ENCODE results near the gene BRCA1.

BRCA1 gene

DNA sequence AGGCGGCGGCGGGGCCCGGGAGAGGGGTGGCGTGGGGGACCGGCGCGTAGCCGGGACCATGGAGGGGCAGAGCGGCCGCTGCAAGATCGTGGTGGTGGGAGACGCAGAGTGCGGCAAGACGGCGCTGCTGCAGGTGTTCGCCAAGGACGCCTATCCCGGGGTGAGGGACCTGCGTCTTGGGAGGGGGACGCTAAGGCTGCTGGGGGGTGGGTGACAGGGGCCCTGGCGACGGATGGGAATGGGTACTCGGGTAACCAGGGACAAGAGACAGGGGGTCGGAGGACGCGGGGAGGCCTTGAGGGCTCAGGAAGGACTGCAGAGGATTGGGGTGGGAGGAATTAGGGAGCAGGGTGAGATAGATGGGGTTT lies 99.9 kb downstream of the BRCA1 start:
- no peak for DNase-seq (ENCODE audit: low spot score)

DNA sequence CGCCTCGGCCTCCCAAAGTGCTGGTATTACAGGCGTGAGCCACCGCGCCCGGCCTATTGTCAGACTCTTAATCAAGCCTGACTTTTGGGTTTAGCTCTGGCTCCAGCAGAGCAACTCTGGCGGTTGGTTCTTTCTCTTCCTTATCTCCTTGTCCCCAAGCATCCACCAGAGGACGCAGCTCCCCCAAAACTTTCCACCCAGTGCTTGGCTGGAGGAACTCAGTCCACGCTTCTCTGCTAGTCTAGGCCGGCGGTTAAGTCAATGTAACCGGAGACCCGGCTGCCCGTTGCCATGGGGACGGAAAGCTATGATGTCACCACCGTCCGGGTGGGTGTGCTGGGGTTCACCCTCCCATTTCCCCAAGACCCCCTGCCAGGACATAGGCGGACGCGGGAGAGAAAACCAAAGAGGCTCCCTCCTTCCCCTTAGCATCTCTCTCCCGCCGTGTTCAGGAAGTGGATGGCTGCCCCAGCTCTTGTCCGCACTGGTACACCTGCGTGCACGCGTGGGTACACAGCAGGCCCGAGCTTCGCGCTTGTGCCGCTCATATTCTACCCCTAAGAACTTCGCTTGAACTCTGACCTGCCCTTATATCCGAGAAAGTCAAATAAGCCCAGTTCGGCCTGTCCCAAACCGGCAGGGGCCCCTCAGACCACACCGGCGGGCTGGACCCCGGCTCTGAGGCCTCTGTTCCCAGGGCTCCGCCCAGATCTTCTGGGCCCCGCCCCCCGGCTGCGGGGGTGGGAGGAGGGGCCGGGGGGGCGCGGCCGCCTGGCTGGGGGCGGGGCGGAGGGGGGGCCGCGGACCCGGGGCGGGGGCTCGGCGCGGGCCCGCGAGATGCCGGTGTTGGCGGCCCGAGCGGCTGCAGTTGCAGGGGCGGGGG lies 100.5 kb downstream of the BRCA1 start, which contains the start of gene RND2:
TSS of gene RND2 (plus strand) at position 825 of the 883 bp plus-strand sequence. CDS start 117 bp downstream, outside the sequence.
- peak; percentile 96 for DNase-seq (ENCODE audit: low spot score)

- DNase-seq (ENCODE audit: low spot score) = peak; percentile 71
These were observed 103.2 kb downstream of the BRCA1 start, which contains the start of gene VAT1 for GRCh38 chr17:43021741-43022512. Gene VAT1, minus strand, starts transcription at chr17:43022385. Its CDS starts 63 bp downstream, at chr17:43022322.

- no peak for DNase-seq (ENCODE audit: low spot score)
These were observed 104.1 kb downstream of the BRCA1 start for GRCh38 chr17:43020789-43021740.

DNA sequence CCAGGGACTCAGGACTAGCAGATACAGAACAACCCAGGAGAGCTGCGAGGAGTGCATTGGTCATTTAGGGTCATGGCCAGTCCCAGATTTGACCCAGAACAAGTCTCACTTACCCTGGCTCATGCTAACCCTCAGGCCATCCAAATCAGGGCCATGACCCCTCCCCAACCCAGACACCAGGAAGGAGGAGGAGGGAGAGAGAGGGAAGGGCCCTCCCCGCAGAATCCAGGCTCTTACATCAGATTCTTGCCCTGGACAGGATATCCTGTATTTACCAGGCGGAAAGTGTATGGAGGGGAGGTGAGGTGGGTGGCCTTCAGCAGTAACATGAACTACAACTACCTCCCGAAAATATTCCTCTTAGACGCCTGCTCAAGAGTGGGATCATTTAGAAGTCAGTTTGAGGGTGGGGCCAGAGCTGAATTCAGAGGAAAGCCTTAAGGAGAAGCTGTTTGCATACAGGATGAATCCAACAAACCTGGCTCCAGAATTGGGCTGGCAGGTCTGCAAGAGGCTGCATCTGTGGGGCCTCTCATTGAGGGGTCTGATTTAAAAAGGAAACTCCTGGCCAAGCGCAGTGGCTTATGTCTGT lies 105.0 kb downstream of the BRCA1 start:
- DNase-seq (ENCODE audit: low spot score) = no peak

DNA sequence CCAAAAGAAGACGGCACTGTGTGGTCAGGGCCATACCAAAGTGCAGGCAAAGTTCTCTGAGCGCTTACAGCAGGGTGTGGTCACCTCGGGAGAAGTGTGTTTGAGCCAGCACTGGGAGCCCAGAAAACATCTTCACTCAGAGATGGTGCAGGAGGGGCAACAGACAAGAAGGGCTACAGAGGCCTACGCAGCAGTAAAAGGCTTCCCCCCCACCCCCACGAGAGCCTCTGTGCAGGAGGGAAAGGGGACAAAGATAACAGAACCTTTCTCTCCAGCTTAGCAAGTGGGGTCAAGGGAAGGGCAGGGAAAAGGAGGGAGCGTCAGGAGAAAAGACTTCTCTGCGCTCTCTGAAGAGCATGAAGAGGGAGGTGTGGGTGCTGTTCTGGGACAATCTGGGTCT lies 105.7 kb downstream of the BRCA1 start:
- no peak for DNase-seq (ENCODE audit: low spot score)

DNA sequence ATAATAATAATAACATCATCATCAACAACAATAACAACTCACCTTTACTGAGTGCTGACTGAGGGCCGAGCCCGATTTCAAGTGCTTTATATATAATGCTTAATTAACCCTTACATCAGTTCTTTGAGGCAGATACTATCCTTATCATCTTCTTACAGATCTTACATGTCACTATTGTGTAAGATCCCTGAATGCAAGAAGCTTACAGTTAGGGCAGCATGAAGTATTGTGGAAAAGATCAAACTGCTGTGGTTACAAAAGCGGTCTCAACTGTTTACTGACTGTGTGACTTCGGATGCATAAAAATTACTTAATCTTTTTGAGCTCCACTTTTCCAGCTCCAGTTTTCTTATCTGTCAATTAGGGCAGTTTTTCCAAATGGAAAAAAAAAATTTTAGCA lies 106.2 kb downstream of the BRCA1 start:
- no peak for DNase-seq (ENCODE audit: low spot score)

DNA sequence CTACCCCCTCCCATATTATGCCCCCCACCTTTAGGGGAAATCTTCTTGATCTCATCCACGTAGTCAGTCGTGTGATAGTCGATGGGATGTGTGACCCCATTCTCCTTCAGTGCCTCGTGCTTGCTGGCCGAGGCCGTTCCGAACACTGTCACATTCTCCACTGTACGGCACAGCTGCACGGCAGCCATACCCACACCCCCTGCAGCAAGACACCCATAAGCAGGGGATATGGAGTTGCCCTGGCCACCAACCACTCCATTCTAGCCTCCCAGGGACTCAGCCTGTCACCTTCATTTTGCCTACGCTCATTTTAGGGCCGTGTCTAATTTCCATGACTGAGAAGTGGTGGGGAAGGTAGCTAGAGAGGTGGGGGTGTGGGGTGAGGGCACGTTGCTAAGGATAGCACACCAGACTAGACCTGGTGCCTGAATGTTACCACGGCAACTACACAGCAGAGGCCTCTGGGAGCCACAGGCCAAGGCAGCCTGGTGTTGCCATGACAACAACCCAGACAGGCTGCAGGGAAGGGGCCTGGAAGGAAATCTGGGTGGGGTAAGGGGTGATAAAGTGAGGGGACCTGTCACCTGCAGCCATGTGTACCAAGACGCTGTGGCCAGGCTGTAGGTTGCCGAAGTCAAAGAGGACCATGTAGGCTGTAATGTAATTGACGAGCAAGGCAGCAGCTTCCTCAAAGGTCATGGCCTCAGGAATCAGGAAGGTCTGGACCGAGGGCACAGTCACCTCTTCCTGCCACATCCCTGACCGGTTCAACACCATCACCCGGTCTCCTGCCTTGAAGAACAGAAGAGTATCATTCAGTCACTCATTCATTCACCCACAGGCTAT lies 106.9 kb downstream of the BRCA1 start:
- no peak for DNase-seq (ENCODE audit: low spot score)

DNA sequence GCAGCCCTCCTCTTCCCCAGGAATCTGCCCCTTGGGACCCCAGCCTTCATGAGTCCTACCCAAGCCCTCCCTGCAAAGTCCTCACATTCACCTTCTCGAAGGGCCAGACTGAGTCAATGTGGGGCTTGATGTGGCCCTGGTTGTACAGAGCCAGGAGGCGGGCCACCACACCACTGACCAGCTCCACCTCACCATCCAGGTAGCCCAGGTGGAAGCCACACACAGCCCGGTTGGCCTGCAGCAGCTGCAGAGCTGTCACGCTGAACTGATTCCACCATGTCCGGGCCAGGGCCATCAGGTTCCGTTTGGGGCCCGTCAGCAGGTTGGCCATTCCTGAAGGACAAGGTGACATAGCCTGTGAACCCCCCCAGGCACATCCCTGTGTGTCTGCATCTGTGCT lies 108.9 kb downstream of the BRCA1 start:
- DNase-seq (ENCODE audit: low spot score) = no peak

- no peak for DNase-seq (ENCODE audit: low spot score)
These were observed 109.6 kb downstream of the BRCA1 start for GRCh38 chr17:43015579-43015978.

DNA sequence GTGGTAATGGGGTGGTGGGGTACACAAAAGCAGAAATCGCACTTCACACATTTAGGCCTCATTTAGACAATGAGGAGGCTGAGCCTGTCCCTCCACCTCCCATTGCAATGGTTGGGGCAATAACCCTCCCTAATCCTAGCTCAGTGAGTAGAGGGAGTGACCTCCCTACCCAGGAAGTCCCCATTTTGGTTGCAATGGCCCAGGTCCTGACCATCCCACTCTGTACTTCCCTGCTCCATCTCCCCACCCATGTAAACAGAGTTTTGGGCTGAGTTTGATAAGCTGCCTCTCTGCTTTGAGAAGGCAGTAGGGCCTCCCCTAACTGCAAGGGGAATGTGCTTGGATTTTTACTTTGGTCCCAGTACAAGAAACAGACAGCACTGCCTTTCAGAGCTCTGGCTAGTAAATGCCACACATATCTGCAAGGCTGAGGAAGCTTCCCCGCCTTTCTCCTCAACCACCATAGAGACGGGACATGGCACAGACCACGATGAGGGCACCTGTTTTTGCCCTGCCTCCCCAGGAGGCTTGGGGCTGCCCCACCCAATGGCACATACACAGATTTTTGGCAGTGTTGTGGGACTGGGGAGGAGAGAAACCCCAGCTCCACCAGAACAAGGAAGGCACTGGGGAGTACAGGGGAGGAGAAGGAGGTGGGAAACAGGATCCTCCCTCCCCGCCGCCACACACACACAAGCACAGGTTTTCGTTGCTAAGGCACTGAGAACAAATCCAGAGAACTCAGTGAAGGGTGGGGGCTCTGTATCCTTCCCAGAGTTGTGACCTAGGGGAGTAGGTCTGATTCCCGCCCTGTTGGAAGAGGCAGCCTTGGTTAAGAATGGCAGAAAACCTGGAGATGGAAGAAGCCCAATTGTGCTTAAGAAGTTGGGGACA lies 110.3 kb downstream of the BRCA1 start:
- DNase-seq (ENCODE audit: low spot score) = no peak

GRCh38 chr17:43014020-43014648 lies 111.0 kb downstream of the BRCA1 start:
- no peak for DNase-seq (ENCODE audit: low spot score)

DNA sequence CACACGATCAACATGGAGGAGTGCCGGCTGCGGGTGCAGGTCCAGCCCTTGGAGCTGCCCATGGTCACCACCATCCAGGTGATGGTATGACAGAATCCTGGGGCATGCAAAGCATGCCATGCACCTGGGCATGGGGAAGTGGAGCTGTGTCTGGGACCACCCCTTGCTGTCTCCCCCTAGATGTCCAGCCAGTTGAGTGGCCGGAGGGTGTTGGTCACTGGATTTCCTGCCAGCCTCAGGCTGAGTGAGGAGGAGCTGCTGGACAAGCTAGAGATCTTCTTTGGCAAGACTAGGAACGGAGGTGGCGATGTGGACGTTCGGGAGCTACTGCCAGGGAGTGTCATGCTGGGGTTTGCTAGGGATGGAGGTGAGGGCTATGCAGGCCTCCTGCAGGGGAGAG lies 111.9 kb downstream of the BRCA1 start:
- DNase-seq (ENCODE audit: low spot score) = no peak

DNA sequence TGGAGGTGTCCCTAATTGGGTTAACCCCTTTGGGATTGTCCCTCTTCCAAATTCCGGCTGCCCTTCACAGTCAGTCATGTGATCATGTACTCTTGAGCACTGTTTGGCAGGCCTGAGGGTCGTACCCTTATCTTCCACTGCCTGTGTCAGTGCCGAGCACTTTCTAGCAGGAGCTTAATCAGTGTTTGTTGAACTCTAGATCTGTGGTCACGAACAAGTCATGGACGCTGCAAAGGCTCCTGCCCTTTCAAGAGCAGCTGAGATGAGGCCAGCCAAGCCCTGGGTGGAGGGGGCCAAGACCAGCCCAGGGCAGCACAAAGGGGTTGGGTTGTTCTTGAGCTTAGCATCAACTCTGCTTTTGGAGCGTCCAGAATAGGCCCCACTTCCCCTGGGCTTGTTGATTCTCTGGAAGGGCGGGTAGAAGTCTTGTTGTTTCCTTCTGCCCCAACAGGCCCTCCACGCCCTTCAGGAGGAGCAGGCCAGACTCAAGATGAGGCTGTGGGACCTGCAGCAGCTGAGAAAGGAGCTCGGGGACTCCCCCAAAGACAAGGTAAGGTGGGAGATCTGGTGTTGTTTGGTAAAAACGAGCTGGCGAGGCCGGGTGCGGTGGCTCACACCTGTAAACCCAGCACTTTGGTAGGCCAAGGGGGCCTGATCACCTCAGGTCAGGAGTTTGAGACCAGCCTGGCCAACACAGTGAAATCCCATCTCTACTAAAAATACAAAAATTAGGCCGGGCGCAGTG lies 113.3 kb downstream of the BRCA1 start:
- no peak for DNase-seq (ENCODE audit: low spot score)

DNA sequence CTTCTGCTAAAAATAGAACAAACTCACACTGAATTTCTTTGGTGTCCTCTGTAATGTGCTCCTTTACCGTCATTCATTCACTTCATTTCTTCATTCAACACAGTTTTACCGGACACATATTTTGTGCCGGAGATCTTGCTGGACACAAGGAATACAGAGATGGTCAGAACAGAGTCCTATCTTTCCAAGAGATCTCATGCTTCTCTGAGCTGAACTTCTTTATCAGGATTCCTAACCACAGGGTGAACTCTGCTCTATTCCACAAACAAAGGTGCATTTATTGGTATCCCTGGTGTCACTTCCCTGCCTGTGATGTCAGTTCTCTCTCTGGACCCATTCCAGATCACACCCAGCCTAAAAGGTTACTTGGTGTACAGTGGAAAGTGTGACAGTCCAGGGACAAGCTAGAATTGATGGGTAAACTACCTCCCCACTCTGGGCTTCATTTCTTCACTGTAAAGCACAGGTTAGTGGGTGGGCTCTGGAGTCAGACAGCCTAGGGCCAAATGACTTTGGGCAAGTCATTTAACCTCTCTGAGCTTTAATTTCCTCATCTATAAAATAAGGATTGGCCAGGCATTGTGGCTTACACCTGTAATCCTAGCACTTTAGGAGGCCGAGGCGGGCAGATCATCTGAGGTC lies 114.4 kb downstream of the BRCA1 start:
- DNase-seq (ENCODE audit: low spot score) = no peak

GRCh38 chr17:43006639-43007551 lies 118.3 kb downstream of the BRCA1 start, which contains the start of gene IFI35:
Gene IFI35, plus strand, starts transcription at chr17:43006784. Its CDS starts 164 bp downstream, at chr17:43006948.
- DNase-seq (ENCODE audit: low spot score) = peak; percentile 70

Data from pons (tissue), 1 donor.